Gastrocnemius medialis (tissue), 4 donors: Measurements from ENCODE around the gene MYLK.

Source experiments
- CTCF ChIP-seq, 5 experiments: fragments of 450-650 bp in 3 of 5; fragments of 200-600 bp in 2 of 5; sonication (generic) in 2 of 5; IDR thresholded peaks in 4 of 5; conservative IDR thresholded peaks in 1 of 5; 1 replicate in 4 of 5; 2 replicates in 1 of 5; pipeline ENCODE4 v1.5.1; 2016 to 2019; ENCODE audit warnings: antibody characterized with exemption in 5 of 5, mild to moderate bottlenecking in 3 of 5, moderate library complexity in 3 of 5
- POLR2A ChIP-seq, 2 donors: fragments of 450-650 bp; IDR thresholded peaks; one replicate each; pipeline ENCODE4 v1.6.1; 2017; ENCODE audit warnings: antibody characterized with exemption in 2 of 2, mild to moderate bottlenecking in 2 of 2, moderate library complexity in 2 of 2

DNA sequence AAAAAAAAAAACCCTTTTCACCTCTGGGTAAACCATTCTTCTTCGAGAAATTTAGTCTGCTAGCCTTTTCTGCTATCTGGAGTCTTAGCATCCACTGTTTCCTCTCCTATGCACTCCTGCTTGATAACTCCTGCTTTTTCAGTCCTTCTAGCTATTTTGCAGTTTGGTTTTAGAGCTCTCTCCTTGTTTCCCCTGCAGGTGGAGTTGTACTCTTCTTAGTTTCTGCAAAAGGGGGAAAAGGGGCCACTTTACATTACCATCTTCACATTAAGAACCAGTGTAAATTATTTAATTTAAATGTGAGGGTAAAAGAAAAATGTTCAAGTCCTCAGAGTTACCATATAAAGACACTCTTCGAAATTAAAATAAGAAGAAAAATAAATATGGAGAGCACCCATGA lies 23.6 kb upstream of the MYLK start:
- TF ChIP-seq CTCF (IDR thresholded peaks at IDR 0.05 in 4 of 5, conservative IDR thresholded peaks at IDR 0.05 in 1 of 5) (no peak), POLR2A (IDR thresholded peaks at IDR 0.05) (no peak)
